Heart left ventricle (tissue), 16 donors: ENCODE data around the gene ANGPTL8. TPM values are rescaled to one million over a fixed set of nuclear protein-coding genes. Genes with fewer than 3 reads are reported as not detected.

Source experiments
- ATAC-seq, 4 donors: fragments of 200-7000 bp; cut with Tn5 transposase; one replicate each; pipeline ENCODE4 v1.9.1; 2020 to 2022; ENCODE audit warnings: moderate library complexity in 4 of 4, mild to moderate bottlenecking in 3 of 4, moderate number of reproducible peaks in 1 of 4
- DNase-seq, 5 donors: peaks; one replicate each; pipeline ENCODE4 v3.0.0-alpha.2; 2020
- H3K27ac ChIP-seq, 12 donors: fragments of 200-600 bp; sonication (generic) in 4 of 12; one replicate each; pipeline versions ENCODE4 v1.5.0 to v1.8.0; 2016 to 2022; ENCODE audit warnings: mild to moderate bottlenecking in 2 of 12
- H3K27me3 ChIP-seq, 9 donors: fragments of 200-600 bp; sonication (generic) in 2 of 9; one replicate each; pipeline versions ENCODE4 v1.5.1 to v1.8.0; 2016 to 2022; ENCODE audit warnings: mild to moderate bottlenecking in 3 of 9
- H3K36me3 ChIP-seq, 9 donors: fragments of 200-600 bp; sonication (generic) in 2 of 9; one replicate each; pipeline versions ENCODE4 v1.5.0 to v1.8.0; 2018 to 2022; ENCODE audit warnings: mild to moderate bottlenecking in 2 of 9
- H3K4me1 ChIP-seq, 12 donors: fragments of 200-600 bp; sonication (generic) in 4 of 12; one replicate each; pipeline versions ENCODE4 v1.5.0 to v1.8.0; 2016 to 2022; ENCODE audit warnings: mild to moderate bottlenecking in 3 of 12
- H3K4me3 ChIP-seq, 12 donors: fragments of 200-600 bp; sonication (generic) in 4 of 12; one replicate each; pipeline versions ENCODE4 v1.5.0 to v1.8.0; 2017 to 2022; ENCODE audit warnings: mild to moderate bottlenecking in 9 of 12, moderate library complexity in 4 of 12
- H3K9me3 ChIP-seq, 12 donors: fragments of 200-600 bp; sonication (generic) in 4 of 12; one replicate each; pipeline versions ENCODE4 v1.5.0 to v1.8.0; 2016 to 2022; ENCODE audit warnings: mild to moderate bottlenecking in 1 of 12
- POLR2A ChIP-seq, 2 donors: fragments of 450-650 bp; IDR thresholded peaks; one replicate each; pipeline ENCODE4 v1.6.1; 2017; ENCODE audit warnings: antibody characterized with exemption in 2 of 2, mild to moderate bottlenecking in 2 of 2, moderate library complexity in 2 of 2
- WGBS, 4 donors: extraction: QIAGEN DNeasy Blood & Tissue Kit in 2 of 4; methylation state at CpG; one replicate each; pipeline versions ENCODE4 v1.1.5 to v1.1.7; 2013 to 2018; 5-methylcytosine and 5-hydroxymethylcytosine counted together
- intact Hi-C, 10 donors: fragments of 100-400 bp; cut with DNase I; formaldehyde crosslinking; loops; one replicate each; pipeline versions ENCODE4 v1.11.1 to v1.14.2; 2022
- polyA plus RNA-seq, 2 donors: library from polyadenylated mRNA; stranded (reverse); fragments of 200-250 nt; gene quantifications; one replicate each; pipeline ENCODE4 v1.2.3, GENCODE V29; 2013
- total RNA-seq, 9 donors: library from RNA; depleted of rRNA in 2 of 9; stranded (reverse); fragments of >200 nt in 2 of 9; fragmentation: NEBNext Ultra II Directional in 3 of 9; extraction: Animal tissue kit (Norgen Biotek cat#: 25700) in 3 of 9; gene quantifications; one replicate each; pipeline versions ENCODE4 v1.1.0 to v1.2.4, GENCODE V29; 2016 to 2023
- TF ChIP-seq, protein P1 (sequence below), 12 donors: fragments of 200-600 bp; sonication (generic) in 4 of 12; IDR thresholded peaks; one replicate each; pipeline versions ENCODE4 v1.5.0 to v1.8.0; 2018 to 2022; ENCODE audit warnings: antibody characterized with exemption in 12 of 12, mild to moderate bottlenecking in 5 of 12
- donor health status: ischemic (EF 13 %, LVEDD 7.1; RV severe dilation, severe dysfunction).
- donor health status: healthy with polysubstance abuse.
- donor health status: DM: no; HTN: yes; CAD: no.
- donor health status: DM: no; HTN: no; CAD: no.
- donor health status: ischemic (EF 25% LVEDD 6.9; RV normal size, moderate dysfunction).
- donor health status: ischemic (EF 25% LVEDD 5.7; RV mildly dilated, moderate dysfunction).
- donor health status: healthy.
- donor health status: DM: yes; HTN: yes; CAD: no.
- donor health status: ischemic (EF 35%, LVEDD 5.7; RV mildly dilated, moderate dysfunction).
- donor health status: nonischemic (EF 11% LVEDD 7.7; RV severe dilation, severe dysfunction).
- donor health status: DM: yes; HTN: yes; CAD: no.
- donor health status: PGD.
- donor health status: ischemic (EF 29% LVEDD 5.4; RV normal size, mild dysfunction).
- donor health status: nonischemic (EF 23%, LVEDD 6.1; RV moderate dilation, normal function).

ANGPTL8 gene
- total and polyA plus RNA-seq, 11 donors: 0.61 to 10.2 (median 6.3) TPM; not detected in 8

DNA sequence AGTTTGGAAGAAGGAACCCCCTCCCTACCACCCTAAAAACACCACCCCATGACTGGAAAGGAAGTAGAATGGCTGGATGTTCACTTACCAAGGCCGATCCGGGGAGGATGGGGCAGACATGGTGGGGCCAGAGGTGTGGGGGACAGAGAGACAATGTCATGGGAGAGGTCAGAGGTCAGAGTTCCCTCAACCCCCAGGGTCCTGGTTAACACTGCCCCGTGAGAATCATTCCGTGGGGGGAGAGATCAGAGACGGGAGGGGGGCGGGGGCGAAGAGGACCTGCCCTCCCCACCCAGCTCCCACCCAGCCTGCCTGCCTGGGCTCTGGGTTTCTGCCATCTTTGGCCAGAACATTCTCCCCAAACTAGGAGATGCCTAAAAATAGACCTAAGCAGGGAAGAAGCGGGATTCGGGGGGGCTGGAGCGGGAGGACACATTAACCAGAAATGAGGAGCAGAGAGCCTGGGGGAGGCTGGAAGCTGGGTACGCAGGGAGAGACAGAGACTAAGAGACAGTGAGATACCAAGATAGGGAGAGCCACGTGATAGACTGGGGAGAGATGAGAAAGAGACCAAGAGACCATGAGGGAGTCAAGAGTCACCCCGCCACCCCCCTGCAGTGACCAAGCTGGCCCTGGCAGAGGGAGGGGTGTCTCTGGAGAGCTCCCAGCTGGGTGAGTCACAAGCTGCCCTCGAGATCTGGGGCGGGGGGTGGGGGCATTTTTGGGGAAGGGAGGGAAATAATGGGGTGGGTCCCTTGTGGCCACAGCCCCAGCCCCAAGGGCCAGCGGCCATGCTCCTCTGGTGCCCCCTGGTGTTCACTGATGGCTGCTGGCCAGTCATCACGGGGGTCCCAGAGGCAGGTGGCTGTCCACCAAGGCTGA, 36.0 kb upstream of the ANGPTL8 start:
- TF ChIP-seq, protein P1, sequence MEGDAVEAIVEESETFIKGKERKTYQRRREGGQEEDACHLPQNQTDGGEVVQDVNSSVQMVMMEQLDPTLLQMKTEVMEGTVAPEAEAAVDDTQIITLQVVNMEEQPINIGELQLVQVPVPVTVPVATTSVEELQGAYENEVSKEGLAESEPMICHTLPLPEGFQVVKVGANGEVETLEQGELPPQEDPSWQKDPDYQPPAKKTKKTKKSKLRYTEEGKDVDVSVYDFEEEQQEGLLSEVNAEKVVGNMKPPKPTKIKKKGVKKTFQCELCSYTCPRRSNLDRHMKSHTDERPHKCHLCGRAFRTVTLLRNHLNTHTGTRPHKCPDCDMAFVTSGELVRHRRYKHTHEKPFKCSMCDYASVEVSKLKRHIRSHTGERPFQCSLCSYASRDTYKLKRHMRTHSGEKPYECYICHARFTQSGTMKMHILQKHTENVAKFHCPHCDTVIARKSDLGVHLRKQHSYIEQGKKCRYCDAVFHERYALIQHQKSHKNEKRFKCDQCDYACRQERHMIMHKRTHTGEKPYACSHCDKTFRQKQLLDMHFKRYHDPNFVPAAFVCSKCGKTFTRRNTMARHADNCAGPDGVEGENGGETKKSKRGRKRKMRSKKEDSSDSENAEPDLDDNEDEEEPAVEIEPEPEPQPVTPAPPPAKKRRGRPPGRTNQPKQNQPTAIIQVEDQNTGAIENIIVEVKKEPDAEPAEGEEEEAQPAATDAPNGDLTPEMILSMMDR (IDR thresholded peaks at IDR 0.05): peak; percentile 72 to 94 (median 86)
- no peak for TF ChIP-seq POLR2A (IDR thresholded peaks at IDR 0.05)
- H3K36me3 ChIP-seq: peaks cover 0 to 86% (median 41%) of the 10 kb centered on the region in 9 donors

DNA sequence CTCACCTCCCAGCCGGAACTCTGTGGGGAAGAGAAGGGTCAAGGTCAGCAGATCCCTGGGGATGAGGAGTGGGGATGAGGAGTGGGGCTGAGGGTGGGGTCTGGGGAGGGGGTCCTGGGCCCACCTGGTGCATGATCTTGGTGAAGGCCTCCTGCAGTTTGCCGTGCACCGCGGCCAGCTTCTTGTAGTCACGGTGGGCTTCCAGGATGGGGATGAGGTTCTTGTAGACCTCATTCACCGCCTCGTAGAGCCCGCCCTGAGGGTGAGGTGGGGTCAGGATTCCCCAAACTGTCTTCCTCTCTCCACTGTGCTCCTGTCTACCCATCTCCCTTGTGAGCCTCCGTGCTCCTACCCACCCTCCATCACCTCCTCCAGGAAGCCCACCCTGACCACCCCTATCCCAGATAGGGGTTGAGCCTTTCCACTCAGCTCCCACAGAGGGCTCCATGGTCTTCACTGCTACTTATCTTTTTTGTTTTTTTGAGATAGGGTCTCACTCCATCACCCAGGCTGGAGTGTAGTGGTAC, 35.3 kb upstream of the ANGPTL8 start:
- Histone ChIP-seq H3K36me3 (peaks cover 0 to 89% (median 46%) of the 10 kb centered on the region in 9 donors), H3K4me3 (peak overlapping the region in 9 of 12 donors; percentile 1 to 43 (median 35)), H3K4me1 (peaks cover 0 to 35% (median 24%) of the 10 kb centered on the region in 12 donors), H3K9me3 (no peaks in the 10 kb centered on the region), H3K27ac (peak overlapping the region; percentile 78 to 97 (median 90)), H3K27me3 (no peaks in the 10 kb centered on the region)
- WGBS, 4 donors: 62 to 87% (median 75%) methylated on average over 8 to 9 of the region's 9 CpGs
- DNase-seq (no peak), ATAC-seq (peak in 1 of 4 donors; percentile 1)
- intact Hi-C loops: loop anchor here in 9 of 10 donors (1.0 to 10.0 kb wide), 5 partner anchors 67 to 269 kb away; no protein-coding TSS in a partner anchor
- TF ChIP-seq POLR2A (IDR thresholded peaks at IDR 0.05): no peak
- TF ChIP-seq, protein P1 (IDR thresholded peaks at IDR 0.05): peak in 2 of 12 donors; percentile 15 to 29

More for the DNA sequence above, 36.0 kb upstream of the ANGPTL8 start:
- Histone ChIP-seq H3K27ac (peak overlapping the region; percentile 78 to 97 (median 90)), H3K4me1 (peaks cover 0 to 42% (median 26%) of the 10 kb centered on the region in 12 donors), H3K27me3 (no peaks in the 10 kb centered on the region), H3K9me3 (no peaks in the 10 kb centered on the region), H3K4me3 (peak overlapping the region in 9 of 12 donors; percentile 1 to 43 (median 35))
- intact Hi-C loops: loop anchor here (1.0 to 10.0 kb wide), 10 partner anchors 61 to 269 kb away; no protein-coding TSS in a partner anchor
- WGBS, 4 donors: 26 to 31% (median 28%) methylated on average over 14 to 17 of the region's 17 CpGs
- peak; percentile 75 to 83 (median 78) for ATAC-seq
- DNase-seq: peak; percentile 82 to 89 (median 88)

DNA sequence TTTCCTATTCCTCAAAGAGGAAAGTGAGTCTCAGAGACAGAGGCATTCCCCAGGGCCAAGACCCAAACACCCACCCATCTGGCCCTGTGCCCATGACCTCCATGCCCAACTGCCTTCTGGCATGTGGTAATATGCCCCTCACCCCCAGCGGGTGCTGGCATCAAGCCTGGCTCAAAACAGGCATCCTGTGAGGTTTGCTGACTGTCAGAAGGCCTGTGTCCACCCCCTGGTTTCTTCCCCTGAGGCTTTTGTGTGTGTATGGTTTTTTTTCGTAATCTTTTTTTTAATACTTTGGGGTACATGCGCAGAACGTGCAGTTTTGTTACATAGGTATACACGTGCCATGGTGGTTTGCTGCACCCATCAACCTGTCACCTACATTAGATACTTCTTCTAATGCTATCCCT, 34.5 kb upstream of the ANGPTL8 start:
- 45 to 48% (median 47%) methylated on average over 5 of the region's 5 CpGs for WGBS, 4 donors
- Histone ChIP-seq H3K27ac (peak overlapping the region in 11 of 12 donors; percentile 78 to 97 (median 91)), H3K36me3 (peaks cover 0 to 83% (median 48%) of the 10 kb centered on the region in 9 donors), H3K27me3 (no peaks in the 10 kb centered on the region), H3K4me1 (peaks cover 0 to 32% (median 24%) of the 10 kb centered on the region in 12 donors), H3K9me3 (no peaks in the 10 kb centered on the region), H3K4me3 (no peak overlapping the region)
- no peak for TF ChIP-seq POLR2A (IDR thresholded peaks at IDR 0.05)
- TF ChIP-seq, protein P1 (IDR thresholded peaks at IDR 0.05): no peak
- peak in 2 of 5 donors; percentile 54 to 57 for DNase-seq
- no peak for ATAC-seq
- intact Hi-C loops: loop anchor here in 9 of 10 donors (1.0 to 10.0 kb wide), 5 partner anchors 68 to 270 kb away; no protein-coding TSS in a partner anchor
